ENCODE measurements around the gene REEP6. TPM values are rescaled to one million over a fixed set of nuclear protein-coding genes. Genes with fewer than 3 reads are reported as not detected.

REEP6 gene
- total and polyA plus RNA-seq, 2 of the 4 experiments (the other 2 are of a cell fraction), result 1.3 to 2.2 TPM

GRCh38 chr19:1511318-1512317, 20.6 kb downstream of the REEP6 start:
- Histone ChIP-seq H3K18ac (ENCODE audit: low read depth, low read length) (no peak overlapping the region), H3K9me3 (ENCODE audit: control insufficient read depth, insufficient read depth, low read length) (peaks cover 2% of the 10 kb centered on the region; the same call in 1 of the 2 replicates), H3K4me3 (ENCODE audit: insufficient read depth, low read depth, low read length) (no peak overlapping the region), H3K9me1 (ENCODE audit: insufficient read depth, low read length) (no peaks in the 10 kb centered on the region; the same call in 1 of the 2 replicates), H4K5ac (ENCODE audit: low read depth, low read length) (no peak overlapping the region), H3K56ac (ENCODE audit: extremely low read depth, insufficient read depth, low read length) (no peak overlapping the region), H3K4me2 (ENCODE audit: low read depth, low read length) (peak overlapping the region; percentile 12), H2AK9ac (replicated peaks; ENCODE audit: low read depth, low read length, poor library complexity) (peak overlapping the region; percentile 65), H4K8ac (ENCODE audit: low read depth in 2 of 2, low read length in 2 of 2) (no peak overlapping the region), H3K14ac (replicated peaks; ENCODE audit: low read depth, low read length) (no peak overlapping the region), H2AK5ac (ENCODE audit: low read depth, low read length) (peak overlapping the region; percentile 54; the same call in 1 of the 2 replicates), H2BK5ac (ENCODE audit: low read depth, low read length, poor library complexity, severe bottlenecking) (no peak overlapping the region), H3K27ac (ENCODE audit: insufficient read depth, low read length) (no peak overlapping the region), H3K9ac (ENCODE audit: low read depth, low read length) (no peak overlapping the region), H2BK120ac (ENCODE audit: low read depth, low read length) (no peak overlapping the region), H2BK20ac (ENCODE audit: low read depth, low read length) (no peak overlapping the region), H3K23ac (ENCODE audit: low read depth, low read length) (no peak overlapping the region), H4K91ac (ENCODE audit: insufficient read depth, low read depth, low read length) (no peak overlapping the region), H2AFZ (replicated peaks; ENCODE audit: low read length, poor library complexity) (peak overlapping the region; percentile 16), H2BK15ac (ENCODE audit: low read depth, low read length) (no peak overlapping the region), H3K4me1 (ENCODE audit: control insufficient read depth, insufficient read depth, low read length) (peaks cover 6% of the 10 kb centered on the region), H3K79me1 (ENCODE audit: low read depth in 1 of 2, low read length in 2 of 2) (peaks cover 4 to 15% of the 10 kb centered on the region in 2 experiments; a peak in 1 of 4 replicates), H3K4ac (ENCODE audit: low read depth, low read length) (peak overlapping the region; percentile 1; the same call in 1 of the 2 replicates), H3K27me3 (ENCODE audit: control insufficient read depth, insufficient read depth, low read length) (no peaks in the 10 kb centered on the region), H3K36me3 (ENCODE audit: control insufficient read depth, insufficient read depth, low read length) (peaks cover 5% of the 10 kb centered on the region; the same call in 1 of the 2 replicates), H4K20me1 (ENCODE audit: insufficient read depth, low read length) (peaks cover 6% of the 10 kb centered on the region; the same call in 1 of the 2 replicates)
- ATAC-seq (ENCODE audit: low read depth) (no peak), DNase-seq (no peak)
- CTCF ChIA-PET, result no interaction called here
- intact Hi-C loops (cut with micrococcal nuclease) (no loop called here), in situ Hi-C loops (cut with MboI; ENCODE audit: low sequenced_read_pairs) (no loop called here), dilution Hi-C loops (cut with HindIII; ENCODE audit: low sequenced_read_pairs, unreplicated experiment) (no loop called here)
- no TSS peak for BruUV-seq (replicated peaks)
- POLR2A ChIA-PET (ENCODE audit: unreplicated experiment), result no interaction called here
- WGBS, 2 experiments (ENCODE audit: extremely low coverage in 2 of 2, insufficient read length in 1 of 2), result 60% methylated on average over 1 of the region's 22 CpGs; no CpG with 5 or more reads in 1 of the 2 experiments
- TF ChIP-seq FOS (IDR thresholded peaks at IDR 0.05; ENCODE audit: low read depth, low read length) (no peak), CEBPB (IDR thresholded peaks at IDR 0.05; ENCODE audit: low read depth, low read length) (no peak), SMC3 (IDR thresholded peaks at IDR 0.05; ENCODE audit: low read depth, low read length) (no peak), RAD21 (IDR thresholded peaks at IDR 0.05; ENCODE audit: low read length) (no peak), MAZ (IDR thresholded peaks at IDR 0.05; ENCODE audit: borderline replicate concordance, low read depth, low read length) (no peak), CHD1 (IDR thresholded peaks at IDR 0.05; ENCODE audit: low read depth, low read length) (no peak), RFX5 (IDR thresholded peaks at IDR 0.05; ENCODE audit: low read depth, low read length) (no peak), MXI1 (IDR thresholded peaks at IDR 0.05; ENCODE audit: borderline replicate concordance, low read depth, low read length) (no peak), BHLHE40 (IDR thresholded peaks at IDR 0.05; ENCODE audit: low read depth, low read length) (no peak), RCOR1 (IDR thresholded peaks at IDR 0.05; ENCODE audit: insufficient replicate concordance, low read length) (no peak), NFE2L2 (IDR thresholded peaks at IDR 0.05; ENCODE audit: low read depth, low read length) (no peak), ELK1 (IDR thresholded peaks at IDR 0.05; ENCODE audit: borderline replicate concordance, low read depth, low read length) (no peak), POLR2A (IDR thresholded peaks at IDR 0.05; ENCODE audit: low read depth, low read length) (no peak), USF2 (IDR thresholded peaks at IDR 0.05; ENCODE audit: low read depth, low read length) (no peak), MAFK (IDR thresholded peaks at IDR 0.05; ENCODE audit: low read depth, low read length) (no peak)
